Hematopoietic multipotent progenitor cell treated with erythropoietin and hydrocortisone succinate and interleukin-3 and kit ligand, for 15 days (in vitro differentiated cells): ENCODE measurements around the gene USF1.

Experiments
- DNase-seq: peaks from one replicate; pipeline ENCODE4 v3.0.0-alpha.2; 2015; ENCODE audit warnings: low spot score

The USF1 gene, protein sequence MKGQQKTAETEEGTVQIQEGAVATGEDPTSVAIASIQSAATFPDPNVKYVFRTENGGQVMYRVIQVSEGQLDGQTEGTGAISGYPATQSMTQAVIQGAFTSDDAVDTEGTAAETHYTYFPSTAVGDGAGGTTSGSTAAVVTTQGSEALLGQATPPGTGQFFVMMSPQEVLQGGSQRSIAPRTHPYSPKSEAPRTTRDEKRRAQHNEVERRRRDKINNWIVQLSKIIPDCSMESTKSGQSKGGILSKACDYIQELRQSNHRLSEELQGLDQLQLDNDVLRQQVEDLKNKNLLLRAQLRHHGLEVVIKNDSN

DNA sequence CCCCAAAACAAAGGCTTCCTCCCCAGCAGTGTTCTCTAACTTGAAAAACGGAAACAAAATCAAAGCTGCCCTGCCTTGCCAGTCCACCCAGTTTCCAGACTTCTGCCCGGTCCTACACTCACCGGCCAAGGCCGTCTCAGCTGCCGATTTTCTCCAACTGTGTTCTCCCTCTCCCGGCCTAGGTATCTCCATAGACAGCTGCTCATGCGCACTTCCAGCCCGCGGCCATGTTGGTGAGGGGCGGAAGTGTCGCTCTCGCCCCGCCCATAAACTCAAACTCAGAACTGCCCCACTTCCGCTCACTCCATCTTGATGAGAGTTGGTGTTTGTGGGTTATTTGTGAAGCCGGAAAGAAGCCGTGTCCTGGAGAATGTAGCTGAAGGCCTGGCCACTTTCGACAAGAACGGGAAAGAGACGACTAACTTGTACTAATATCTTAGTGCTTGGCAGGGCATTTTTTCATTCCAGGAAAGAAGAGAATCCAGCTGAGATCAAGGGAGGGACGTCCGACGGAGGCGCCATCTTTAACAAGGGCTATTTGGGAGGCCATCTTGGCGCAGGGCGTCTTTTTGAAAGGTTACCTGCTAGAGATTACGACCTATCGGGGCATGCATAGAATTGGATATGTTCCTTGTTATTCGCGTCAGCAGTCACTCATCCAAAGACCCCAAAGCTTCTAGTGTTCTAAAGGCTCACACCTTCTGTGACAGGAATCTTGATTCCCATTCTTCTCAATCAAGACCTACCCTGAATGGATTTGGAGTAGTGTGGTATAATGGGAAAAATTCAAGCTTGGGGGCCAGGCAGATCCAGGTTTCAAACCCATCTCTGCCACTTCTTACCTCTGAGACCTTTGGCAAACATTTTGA is at the start of gene USF1:
Gene USF1 (minus strand): TSS at position 242 of the 869 bp plus-strand sequence. CDS start 2,702 bp downstream, outside the sequence.
- DNase-seq, result peak; percentile 97

DNA sequence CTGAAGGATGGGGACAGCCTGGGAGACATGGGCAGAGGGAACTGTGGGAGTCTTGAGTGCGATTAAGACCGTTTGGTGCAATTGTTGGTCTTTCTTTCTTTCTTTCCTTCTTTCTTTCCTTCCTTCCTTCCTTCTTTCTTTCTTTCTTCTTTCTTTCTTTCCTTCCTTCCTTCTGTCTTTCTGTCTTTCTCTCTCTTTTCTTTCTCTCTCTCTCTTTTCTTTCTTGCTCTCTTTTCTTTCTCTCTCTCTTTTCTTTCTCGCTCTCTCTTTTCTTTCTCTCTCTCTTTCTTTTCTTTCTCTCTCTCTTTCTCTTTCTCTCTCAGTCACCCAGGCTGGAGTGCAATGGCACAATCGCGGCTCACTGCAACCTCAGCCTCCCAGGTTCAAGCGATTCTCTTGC is 49.5 kb upstream of the USF1 start:
- no peak for DNase-seq

DNA sequence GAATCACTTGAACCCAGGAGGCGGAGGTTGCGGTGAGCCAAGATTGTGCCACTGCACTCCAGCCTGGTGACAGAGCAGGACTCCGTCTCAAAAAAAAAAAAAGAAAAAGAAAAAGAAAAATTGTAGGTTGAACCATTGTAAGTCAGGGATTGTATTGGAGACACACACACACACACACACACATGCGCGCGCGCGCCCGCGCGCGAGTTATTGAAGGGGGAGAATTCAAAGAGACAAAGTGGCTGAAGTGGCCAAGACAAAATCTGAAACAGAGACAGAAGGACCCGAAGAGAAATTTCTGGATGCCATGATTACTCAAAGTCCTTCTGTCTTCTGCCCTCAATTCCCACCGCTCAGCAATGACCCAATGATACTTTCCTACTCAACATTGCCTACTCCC is 48.7 kb upstream of the USF1 start:
- no peak for DNase-seq

DNA sequence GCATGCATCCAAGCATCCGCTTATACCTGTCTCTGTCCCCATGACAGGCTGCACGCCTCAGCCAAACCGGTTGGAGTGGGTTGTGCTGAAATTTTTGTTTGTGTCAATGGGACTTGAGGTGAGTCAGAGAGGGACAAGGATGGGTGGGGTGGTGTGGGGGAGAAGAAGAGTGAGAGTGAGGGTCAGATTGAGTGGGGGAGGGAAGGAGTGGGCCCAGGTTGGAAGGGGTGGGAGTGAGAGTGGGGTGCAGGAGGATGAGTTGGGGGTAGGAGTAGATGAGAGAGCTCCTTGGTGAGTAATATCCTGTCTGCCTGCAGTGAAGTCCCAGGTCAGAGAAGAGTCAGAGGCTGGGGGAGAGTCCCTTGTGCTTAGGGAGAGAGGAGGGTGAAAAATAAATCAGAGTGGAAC is 46.8 kb upstream of the USF1 start:
- no peak for DNase-seq

DNA sequence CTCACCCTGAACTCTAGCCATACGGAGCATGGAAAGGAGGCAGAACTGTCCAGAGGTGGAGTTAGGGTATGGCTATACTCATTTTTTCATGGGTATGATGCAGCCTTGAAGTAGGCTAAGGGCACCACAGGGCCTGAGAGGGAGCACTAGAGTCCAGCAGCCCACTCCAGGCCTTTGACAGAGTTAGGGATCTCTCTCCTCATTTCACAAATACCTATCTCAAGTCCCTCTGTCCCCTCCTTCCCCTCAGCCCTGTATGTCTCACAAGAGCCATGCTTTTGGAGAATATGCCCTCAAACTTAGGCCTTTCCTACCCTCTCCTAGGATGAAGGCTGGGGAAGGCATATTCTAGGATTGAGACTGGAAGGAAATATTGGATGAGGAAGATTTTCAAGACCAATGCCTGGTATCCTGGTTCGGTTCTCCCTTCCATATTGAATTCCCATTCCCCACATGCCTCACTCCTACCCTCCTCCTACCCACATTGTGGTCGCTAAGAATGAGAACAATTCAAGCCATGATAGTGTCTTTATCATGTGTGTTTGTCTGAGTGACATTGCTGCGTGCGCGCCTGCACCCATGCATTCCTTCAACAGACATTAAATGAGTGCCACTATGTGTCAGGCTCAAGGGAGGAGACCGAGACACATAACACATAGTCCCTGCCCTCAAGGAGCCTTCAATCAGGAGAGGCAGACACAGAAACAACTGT is 46.2 kb upstream of the USF1 start:
- DNase-seq, result no peak

DNA sequence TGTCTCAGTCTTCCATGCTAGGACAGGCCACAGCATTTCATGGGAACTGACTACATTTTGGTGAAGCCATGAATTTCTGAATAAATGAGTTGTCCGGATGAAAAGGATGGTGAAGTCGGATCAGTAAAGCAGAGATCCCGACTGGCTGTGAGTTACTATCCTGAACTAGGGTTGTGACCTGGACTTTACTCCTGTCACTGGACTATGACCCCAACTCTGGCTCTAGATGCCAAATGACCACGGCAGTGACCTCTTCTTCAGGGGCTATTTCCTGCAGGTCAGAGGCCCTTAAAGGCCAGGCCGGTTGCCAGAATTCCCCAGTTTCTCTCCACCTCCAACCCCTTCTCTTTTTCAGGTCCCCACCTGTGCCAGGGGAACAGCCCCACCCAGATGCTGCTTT is 45.3 kb upstream of the USF1 start:
- no peak for DNase-seq

DNA sequence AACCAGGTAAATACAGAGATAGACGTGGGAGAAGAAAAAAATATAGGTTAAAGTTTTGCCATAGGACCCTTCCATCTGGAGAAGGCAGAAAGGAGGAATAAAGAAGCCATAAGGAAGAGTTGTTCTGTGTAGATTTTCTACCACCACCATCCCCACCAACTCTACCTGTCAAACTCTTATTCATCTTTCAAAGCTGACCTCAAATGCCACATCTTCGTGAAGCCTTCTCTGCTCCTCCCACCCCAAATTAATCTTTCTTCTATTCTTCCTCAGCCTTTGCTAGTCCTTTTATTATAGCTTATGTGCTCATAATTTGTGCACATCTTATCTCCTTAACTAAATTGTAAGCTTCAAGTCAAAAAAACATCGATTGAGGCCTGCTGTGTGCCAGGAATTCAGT is 44.8 kb upstream of the USF1 start:
- no peak for DNase-seq

DNA sequence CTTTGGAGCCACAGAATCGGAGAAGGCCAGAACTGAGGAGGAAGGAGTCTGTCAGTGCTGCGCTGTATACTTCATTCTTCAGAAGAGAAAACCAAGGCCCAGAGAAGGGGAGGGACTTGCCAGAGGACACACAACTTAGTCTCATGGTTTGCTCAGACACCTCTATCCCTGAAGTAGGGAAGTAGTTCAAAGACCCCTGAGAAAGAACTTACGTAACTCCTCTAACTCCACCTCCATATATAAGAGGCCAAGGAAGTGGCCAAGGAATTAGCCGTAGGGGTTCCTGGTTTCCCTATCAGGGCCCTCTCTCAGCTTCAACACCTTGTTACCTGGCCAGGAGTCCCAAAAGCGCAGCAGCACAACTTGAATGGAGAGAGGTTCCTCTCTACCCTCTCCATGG is 44.2 kb upstream of the USF1 start:
- DNase-seq, result no peak

DNA sequence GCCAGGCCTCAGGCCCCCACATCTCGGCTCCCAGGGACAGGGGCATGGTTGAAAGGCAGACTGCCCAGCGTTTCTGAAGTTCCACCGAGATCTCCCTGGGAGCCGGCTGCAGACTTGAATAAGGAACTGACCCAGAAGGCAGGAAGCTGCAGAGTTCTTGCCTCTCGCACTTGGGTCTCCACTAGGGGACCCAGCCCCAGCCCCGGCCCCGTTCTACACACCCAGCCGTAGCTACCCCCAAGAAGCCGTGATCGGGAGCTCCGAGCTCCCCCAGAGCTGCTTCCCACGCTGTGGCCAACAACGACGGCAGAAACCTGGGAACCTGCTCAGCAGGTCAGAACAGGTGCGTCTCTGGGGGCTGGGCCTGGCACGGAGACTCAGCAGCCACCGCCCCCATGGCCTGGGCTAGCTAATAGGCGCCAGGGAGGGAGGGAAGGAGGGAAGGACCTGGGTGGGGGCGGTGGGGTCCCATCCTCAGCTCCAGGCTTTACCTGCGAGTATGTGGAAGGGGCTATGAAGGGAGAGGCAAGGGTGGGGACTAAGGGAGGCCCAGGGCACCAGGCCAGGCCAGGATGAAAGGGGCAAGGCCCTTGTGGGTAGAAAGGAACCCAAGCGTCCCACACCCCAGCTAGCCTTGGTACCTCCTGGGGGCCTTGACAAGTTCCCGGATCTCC is 43.6 kb upstream of the USF1 start, which contains the start of gene NECTIN4:
Gene NECTIN4 (minus strand): TSS at position 308 of the 674 bp plus-strand sequence. CDS start 262 bp downstream, at position 46.
- no peak for DNase-seq

DNA sequence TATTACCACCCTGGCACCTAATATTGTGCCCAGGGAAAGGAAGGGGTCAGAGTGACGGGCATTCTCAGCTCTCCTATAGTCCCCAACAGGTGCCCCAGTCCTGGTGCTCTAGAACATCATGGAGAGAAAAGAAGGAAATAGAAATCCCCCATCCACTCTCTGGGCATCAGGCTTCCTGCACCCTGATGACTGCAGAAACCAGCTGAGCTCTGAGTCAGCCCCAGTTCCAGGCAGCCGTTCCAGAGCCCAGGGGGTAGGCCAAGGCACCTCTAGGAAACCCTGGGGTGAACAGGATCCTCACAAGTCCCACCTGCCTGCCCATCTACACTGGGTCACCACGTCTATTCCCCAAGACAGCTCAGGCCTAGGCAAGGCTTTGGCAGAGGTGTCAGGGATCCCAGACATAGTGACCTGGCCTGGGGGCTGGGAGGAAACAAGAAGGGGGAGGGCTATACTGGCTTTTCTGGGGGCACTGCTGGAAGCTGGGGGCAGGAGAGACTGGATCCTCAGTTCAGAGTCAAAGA is 42.9 kb upstream of the USF1 start:
- DNase-seq, result no peak

DNA sequence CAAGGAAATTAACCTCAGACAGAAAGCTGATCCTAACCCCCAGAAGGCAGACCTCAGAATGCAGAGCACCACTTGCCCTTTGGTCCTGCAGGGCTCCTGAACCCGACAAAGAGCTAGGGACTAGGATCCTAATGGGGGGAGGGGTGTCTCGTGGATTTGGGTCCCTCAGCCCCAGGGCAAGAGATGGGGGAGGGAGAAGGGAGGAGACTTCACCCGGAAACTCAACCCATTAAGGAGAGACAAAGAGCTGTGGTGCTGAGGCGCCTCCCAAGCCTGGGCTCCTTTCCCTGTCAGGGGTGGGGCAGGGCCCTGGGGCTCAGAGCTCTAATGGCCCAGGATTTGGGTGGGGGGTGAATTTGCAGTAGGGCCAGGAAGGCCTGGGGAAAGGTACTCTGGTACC is 40.7 kb upstream of the USF1 start:
- DNase-seq, result no peak

DNA sequence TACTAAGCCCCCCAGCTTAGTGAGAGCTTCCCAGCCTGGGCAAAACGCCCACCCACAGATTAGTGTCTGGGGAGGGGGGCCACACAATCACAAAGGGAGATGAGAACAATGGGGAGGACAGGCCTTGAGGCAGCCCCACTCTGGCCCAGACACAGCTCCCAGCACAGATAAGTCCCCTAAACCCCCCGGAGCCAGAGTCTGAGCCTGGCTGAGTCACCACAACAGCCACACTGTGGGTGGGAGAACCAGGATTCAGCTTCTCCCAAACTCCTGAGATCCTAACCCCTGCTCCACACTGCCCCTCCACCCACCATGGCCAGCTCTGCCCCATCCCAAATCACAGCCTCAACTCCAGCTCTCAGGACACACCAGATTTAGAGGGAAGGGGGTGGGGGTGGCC is 39.4 kb upstream of the USF1 start:
- DNase-seq, result no peak

DNA sequence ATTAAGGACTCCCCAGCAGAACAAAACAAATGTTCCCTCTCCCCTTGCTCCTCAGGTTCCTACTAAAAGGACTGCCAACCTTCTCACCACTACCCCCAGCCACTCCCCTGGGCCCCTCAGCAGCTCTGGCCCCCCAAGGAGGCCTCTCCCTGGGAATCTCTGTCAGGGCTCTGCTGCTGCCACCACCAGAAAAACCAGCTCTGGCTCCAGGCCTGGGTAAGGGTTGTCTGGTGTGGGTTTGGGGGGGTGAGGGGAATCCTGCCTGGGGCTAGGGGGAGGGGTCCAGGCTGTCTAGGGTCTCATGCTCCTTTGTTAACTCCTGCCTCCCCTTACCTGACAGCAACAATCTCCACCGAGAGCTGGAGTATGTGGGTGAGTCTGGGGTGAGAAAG is 38.8 kb upstream of the USF1 start:
- DNase-seq, result no peak

DNA sequence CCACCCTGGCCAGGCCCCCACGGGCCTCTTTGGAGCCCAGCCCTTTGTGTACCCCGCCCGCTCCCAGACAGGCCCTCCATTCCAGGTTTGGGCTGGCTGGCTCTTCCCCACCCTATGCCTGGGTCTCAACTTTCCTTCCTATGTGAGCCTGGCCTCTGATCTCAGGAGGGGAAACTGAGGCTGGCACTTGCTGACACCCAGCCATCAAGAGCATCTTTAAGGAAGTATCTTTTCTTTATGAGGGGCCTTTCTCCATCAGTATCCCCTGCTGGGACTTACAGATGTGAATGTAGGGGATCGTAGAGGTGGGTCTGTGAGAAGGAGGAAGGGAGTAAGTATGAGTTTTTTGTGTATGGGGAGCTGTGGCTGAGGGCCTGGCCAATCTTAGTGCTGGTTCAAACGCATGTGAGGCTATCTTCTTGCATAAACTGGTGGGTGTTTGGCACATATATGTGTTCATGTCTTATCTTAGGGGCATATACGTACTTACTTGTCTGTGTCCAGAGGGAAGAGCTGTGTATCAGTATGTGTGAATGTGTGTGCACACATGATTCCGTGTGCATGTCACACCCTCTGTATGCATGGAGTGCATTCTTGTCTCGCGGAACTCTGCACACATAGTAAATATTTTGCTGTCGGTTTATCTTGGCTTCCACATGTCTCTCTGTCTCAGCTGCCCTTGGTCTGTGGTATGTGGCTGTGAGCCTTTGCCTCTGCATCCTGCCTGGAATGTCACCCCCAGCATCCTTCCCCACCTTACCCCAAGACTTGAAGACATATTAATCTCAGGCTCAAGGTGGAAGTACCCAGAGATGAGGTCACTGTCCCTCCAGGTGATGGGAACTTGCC is 38.2 kb upstream of the USF1 start:
- DNase-seq, result no peak

DNA sequence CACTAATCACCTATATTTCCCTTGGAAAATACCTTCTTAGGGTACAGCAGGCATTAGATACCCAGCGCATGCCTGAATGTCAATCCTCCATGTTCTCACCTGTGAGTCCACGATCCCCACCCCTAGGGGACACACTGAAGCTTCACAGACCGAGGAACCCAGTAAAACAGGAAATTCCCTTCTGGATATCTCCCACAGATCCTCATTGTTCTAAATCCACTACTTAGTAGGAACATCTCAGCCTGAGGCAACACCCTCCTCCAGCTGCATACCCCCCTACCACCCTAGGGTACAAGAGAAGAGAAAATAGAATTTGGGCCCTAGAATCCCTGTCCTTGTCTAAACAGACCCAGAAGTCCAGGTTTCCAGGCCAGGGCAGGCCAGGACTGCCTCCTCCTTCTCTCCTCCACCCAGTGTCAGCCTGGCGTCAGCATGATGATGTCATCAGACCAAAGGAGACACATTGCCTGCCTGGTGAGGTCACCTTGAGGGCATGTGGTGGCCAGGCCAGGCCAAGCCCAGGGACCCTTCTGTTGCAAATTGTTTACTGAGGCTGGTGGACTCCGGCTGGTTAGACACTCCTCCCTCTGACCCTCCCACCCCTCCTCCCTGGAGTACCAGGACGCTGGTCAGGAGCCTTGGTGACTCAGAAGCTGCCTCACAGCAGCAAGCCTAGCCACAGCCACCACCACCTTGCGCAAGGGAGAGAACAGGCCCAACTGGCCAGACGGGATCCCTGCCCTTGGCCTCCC is 37.4 kb upstream of the USF1 start:
- DNase-seq, result no peak

DNA sequence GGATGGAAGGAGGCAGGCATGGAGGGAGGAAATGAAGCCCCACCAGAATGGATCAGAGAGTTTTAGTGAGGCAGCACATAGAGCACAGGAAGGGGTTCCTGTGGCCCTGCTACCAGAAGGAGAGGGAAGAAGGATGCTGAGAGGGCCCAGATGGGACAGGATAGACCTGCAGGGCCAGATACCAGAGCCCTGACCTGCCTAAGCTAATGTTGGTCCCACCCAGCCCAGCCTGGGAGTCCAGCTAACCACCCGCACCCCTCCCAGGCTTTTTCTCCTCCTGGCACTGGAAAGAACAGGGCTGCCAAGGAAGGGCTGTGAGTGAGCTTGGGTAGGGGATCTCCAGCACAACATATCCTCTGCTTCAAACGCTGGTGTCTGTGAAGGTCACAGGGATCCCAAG is 36.7 kb upstream of the USF1 start:
- DNase-seq, result no peak

DNA sequence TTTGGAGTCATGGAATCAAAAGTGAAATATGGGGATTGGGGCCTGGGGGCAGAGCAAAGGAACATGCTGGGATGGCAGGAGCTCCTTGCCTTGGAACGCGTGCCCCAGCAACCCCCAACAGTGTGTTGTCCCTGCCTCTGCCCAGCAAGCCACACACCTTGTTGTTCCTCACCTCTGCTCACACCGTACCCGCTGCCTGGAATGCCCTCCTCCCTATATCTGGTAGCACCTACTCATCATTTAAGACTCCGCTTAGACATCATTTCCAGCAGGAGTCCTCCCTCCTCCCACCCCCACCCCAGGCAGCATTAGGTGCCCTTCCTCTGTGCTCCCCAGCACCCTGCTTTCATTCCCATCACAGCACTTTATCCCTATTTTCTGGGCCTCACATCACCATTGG is 35.7 kb upstream of the USF1 start:
- no peak for DNase-seq

DNA sequence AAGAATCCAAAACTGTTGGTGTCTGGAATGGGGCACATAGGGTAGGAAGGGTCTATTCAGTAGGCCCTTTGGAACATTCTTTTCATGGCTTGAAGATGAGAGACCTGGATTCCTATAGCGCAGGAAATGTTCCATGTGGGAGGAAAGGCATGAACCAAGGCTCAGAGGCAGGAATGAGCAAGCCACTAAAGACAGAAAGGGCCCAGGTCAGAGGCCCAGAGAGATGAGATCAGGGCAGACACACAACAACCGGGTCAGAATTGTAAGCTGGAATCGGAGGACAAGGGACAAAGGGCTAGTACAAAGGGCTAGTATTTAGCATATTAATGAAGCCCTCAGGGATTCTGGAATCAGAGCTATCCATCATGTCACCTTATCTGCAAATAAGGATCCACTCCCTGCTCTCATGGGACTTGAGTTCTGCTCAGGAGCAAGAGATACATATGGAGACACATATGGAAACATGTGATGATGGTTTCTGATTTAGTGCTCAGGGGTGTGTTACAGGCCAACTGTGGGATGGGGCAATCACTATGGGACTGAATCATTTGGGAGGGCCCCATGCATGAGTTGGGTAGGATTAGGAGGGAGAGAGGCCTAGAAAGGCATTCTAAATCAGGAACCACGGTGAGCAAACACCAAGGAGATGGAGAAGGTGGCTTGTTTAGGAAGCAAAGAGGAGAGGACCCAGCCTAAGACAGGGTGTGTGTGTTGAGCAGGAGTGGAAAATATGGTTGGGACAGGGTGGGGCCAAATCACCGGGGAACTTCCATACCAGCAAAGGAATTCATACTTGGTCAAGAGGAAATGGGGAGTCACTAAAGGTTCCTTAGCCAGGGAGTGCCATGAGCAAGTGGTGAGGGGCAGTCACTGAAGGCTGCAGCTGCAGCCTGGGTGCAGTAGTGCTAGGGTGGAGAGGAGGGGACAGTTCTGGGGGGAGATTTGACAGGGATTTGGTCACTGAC is 34.9 kb upstream of the USF1 start:
- DNase-seq, result no peak
